Upper lobe of left lung (tissue), 4 donors: Measurements from ENCODE around the gene TRIM9.

ENCODE experiments used
- CTCF ChIP-seq, 6 experiments: fragments of 450-650 bp in 4 of 6; fragments of 200-600 bp in 2 of 6; sonication (generic) in 2 of 6; IDR thresholded peaks; one replicate each; pipeline ENCODE4 v1.5.1; 2016 to 2019; ENCODE audit warnings: antibody characterized with exemption in 6 of 6
- POLR2A ChIP-seq, 4 donors: fragments of 450-650 bp; IDR thresholded peaks; one replicate each; pipeline ENCODE4 v1.5.1; 2016 to 2017; ENCODE audit warnings: antibody characterized with exemption in 4 of 4, mild to moderate bottlenecking in 2 of 4

- TF ChIP-seq CTCF (IDR thresholded peaks at IDR 0.05) (peak in 3 of 6 experiments; percentile 6 to 39 (median 20)), POLR2A (IDR thresholded peaks at IDR 0.05) (no peak)
Measured at GRCh38 chr14:50955373-50956043, 139.4 kb downstream of the TRIM9 start.
